Fibroblast of skin of right quadriceps (primary cell): Measurements from ENCODE around the gene GRAMD4.
"Not testable (repeated sequence)": the region's sequence is repeated elsewhere in the genome, so short reads cannot be mapped to it uniquely, and the experiment has no call there.

Source experiments
- DNase-seq: peaks from one replicate; pipeline ENCODE4 v3.0.0-alpha.2; 2013

GRAMD4 gene

GRCh38 chr22:46638601-46639431 is 18.6 kb downstream of the GRAMD4 start:
- peak; percentile 28 for DNase-seq

GRCh38 chr22:46639843-46640242 is 19.7 kb downstream of the GRAMD4 start:
- DNase-seq = no peak

DNA sequence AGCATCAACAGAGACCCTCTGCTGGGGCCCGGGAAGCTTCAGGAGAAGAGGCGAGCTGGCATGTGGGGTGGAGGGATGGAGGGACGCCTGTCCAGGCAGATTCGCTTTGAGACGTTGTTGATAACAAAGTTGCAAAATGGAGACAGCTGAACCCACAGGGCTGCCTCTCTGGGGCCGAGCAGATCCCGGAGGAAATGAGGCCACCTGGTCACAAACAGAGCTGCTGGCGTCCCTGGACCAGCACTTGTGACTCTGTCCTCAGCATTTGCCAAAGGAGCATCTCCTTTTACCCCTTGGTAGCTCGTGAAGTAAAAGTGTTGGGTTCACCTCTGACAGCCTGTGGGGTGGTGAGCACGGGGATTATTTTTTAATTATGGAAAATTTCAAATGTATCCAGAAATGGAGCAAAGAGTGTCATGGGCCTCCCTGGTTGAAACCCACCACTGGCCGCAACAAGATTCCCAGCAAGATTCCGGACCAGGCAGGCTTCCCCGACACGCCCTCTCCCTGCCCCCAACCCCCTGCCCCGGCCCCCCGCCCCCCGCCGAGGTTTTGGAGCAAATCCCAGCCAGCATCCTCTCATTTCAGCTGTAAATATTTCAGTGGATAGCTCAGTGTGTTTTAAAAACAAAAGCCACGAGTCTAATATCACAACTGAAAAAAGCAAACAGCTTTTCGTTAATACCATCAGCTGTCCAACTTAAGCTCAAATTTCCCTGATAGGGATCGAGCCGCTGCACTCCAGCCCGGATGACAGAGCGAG is 20.3 kb downstream of the GRAMD4 start:
- no peak for DNase-seq

GRCh38 chr22:46641811-46642266 is 21.7 kb downstream of the GRAMD4 start:
- DNase-seq = no peak

DNA sequence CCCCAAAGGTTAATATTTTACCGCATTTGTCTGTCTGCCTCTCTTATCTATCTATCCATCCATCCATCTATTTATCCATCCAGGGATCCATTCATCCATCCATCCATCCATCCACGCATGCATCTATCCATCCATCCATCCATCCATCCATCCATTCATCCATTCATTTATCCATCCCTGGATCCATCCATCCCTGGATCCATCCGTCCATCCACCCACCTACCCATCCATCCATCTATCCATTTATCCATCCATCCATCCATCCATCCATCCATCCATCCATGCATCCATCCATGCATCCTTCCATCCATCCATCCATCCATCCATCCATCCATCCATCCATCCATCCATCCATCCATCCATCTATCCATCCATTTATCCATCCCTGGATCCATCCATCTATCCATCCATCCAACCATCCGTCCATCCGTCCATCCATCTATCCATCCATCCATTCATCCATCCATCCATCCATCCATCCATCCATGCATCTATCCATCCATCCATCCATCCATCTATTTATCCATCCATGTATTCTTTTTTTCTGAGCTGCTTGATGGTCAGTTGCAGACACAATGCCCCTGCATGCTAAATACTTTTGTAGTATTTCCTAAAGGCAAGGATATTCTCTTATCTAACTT is 22.8 kb downstream of the GRAMD4 start:
- DNase-seq = not testable (repeated sequence)

DNA sequence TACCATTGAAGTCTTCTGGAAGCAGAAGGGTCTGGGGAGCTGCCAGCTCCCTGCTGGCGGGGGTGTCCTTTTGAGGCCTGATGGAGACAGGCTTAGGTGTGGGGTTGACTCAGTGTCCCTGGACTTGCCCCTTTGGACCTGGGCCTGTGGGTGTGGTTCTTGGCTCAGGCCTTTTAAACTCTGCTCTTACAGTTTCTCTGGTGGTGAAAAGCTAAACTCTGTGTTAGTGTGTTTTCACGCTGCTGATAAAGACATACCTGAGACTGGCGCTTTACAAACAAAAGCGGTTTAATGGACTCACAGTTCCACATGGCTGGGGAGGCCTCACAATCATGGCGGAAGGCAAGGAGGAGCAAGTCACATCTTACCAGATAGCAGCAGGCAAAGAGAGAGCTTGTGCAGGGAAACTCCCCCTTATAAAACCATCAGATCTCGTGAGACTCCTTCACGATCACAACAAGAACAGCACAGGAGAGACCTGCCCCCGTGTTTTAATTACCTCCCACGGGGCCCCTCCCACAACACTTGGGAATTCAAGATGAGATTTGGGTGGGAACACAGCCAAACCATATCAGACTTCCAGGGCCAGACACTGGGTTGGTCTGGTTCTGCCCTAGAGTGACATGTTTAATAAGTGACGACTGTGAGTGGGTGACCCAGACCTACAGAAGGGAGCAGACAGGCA is 26.5 kb downstream of the GRAMD4 start:
- DNase-seq = no peak

DNA sequence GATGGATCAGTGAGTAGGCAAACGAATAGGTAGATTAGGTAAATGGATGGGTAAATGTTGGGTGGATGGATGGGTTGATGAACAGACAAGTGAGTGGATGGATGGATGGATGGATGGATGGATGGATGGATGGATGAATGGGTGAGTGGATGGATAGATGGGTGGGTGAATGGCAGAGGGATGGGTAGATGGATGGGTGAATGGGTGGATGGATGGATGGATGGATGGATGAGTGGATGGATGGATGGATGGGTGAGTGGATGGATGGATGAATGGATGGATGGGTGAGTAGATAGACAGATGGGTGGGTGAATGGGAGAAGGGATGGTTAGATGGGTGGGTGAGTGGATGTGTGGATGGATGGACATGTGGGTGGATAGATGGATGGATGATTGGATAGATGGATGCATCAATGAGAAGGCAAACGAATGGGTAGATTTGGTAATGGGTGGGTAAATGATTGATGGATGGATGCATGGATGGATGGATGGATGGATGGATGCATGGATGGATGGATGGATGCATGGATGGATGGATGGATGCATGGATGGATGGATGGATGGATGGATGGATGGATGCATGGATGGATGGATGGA is 28.1 kb downstream of the GRAMD4 start:
- DNase-seq = not testable (repeated sequence)

GRCh38 chr22:46649141-46650077 is 29.2 kb downstream of the GRAMD4 start:
- DNase-seq = no peak

GRCh38 chr22:46650078-46650810 is 30.1 kb downstream of the GRAMD4 start:
- no peak for DNase-seq

GRCh38 chr22:46651316-46651715 is 31.1 kb downstream of the GRAMD4 start:
- DNase-seq = no peak

- DNase-seq = no peak
Observed at GRCh38 chr22:46652081-46652846, 32.1 kb downstream of the GRAMD4 start.

DNA sequence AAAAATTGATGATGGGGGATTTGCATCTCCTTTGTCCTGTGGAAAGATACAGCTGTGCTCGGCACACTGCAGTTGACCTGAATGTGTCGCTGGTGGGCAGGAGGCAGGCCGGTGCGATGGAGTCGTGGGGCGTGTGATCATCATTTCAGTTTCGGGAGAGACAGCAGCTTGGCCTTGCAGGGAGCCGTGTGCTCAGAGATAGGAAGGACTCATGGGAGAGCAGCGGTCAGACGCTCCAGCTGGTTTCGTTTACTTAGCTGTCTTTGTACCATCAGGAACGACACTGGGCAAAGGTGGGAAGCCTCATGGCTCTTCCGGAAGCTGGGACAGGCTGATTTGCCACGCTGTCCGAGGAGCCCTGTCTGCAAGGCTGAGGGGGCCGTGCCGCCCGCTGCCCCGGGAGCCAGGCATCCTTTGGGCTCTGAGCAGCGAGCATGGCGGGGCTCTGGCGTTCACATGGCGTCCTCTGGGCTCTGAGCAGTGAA is 32.7 kb downstream of the GRAMD4 start:
- DNase-seq = no peak

- DNase-seq = no peak
Observed at GRCh38 chr22:46653596-46653995, 33.4 kb downstream of the GRAMD4 start.

DNA sequence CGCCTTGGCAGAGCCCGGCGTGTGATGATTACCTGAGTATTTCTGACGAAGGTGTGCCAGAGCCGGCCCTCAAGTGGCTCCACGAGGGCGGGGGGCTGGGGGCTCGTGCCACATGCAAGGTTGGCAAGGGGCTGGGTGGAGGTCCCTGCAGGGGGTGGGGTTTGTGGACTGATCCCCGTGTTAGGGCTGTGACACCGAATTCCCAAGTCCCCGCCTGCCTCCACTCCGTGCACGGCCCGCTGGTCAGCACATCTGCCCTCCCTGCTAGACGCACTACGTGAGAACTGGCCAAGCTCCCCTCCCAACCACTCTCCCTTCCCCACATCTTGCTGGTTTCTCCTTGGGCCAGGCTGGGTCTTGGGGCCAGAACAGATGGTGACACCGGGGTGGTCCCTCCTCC is 34.2 kb downstream of the GRAMD4 start:
- no peak for DNase-seq

DNA sequence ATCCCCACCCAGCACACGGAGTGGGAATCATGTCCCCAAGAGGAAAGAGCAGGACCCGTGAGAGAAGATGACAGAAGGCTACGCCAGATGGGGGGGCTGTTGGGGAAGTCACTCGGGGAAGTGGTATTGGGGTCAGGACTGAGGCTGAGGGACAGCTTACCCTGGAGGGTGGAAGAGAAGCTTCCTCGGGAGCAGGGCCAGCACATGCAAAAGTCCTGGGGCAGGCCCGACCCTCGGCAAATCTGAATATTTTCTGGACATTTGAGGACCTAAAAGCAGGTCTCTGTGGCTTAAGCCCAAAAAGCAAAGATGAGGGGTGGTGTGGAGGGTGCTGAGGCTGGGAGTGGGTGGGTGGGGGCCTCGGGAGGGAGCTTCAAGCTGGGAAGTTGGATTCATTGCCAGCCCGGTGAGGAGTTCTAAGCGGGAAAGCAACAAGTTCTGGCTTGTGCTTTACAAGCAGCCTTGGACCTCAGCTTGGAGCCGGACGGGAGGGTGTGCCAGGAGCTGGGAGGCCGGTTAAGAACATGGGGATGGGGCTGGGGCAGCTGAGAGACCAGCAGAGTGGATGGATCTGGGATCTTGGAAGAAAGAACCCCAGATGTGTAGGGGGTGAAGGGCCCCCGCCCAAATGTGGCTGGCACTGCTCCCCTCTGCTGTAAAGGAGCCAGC is 34.9 kb downstream of the GRAMD4 start:
- DNase-seq = no peak

DNA sequence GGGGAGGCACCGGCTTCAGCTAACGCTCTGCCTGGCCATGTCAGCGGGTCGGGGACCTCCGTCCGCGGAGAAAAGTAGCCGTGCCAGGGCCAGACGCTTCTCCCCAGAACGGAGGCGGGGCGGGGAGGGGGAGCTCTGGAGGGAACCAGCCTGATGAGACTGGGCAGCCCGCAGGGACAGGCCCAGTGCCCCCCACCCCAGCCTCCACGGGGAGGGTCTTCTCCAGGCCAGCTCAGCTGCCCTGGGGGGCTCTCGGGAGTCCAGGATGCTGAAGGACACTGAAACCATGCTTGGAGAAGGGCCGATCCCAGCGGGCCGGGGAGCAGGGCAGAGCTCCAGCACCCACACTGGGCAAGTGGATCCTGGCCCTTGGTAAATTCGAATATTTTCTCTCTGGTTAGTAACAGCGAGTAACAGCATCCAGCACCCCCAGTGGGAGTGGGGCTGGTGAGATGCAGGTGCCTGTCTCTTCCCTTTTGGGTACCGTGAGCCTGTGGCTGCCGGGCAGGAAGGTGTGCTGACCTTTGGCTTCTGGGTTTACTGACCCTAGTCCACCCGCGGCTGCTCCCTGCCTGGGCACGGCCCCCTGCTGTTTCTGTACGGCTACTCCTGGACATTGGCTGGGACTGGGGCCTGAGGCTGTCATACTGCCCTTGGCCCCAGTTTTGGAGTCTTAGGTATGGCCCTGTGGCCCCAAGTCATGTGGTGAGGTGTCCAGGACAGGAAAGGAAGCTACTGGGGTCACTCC is 35.8 kb downstream of the GRAMD4 start:
- no peak for DNase-seq

GRCh38 chr22:46656856-46657654 is 36.9 kb downstream of the GRAMD4 start:
- no peak for DNase-seq

GRCh38 chr22:46657655-46657953 is 37.4 kb downstream of the GRAMD4 start:
- DNase-seq = no peak
